ENCODE data around the gene SYNE2. TPM values are rescaled to one million over a fixed set of nuclear protein-coding genes. Genes with fewer than 3 reads are reported as not detected.
A peak's percentile ranks its signal among the peaks of the same experiment; 100 is the strongest.

Gene SYNE2
- total RNA-seq, 4 donors from 2014 or later = 314 to 379 (median 342) TPM

DNA sequence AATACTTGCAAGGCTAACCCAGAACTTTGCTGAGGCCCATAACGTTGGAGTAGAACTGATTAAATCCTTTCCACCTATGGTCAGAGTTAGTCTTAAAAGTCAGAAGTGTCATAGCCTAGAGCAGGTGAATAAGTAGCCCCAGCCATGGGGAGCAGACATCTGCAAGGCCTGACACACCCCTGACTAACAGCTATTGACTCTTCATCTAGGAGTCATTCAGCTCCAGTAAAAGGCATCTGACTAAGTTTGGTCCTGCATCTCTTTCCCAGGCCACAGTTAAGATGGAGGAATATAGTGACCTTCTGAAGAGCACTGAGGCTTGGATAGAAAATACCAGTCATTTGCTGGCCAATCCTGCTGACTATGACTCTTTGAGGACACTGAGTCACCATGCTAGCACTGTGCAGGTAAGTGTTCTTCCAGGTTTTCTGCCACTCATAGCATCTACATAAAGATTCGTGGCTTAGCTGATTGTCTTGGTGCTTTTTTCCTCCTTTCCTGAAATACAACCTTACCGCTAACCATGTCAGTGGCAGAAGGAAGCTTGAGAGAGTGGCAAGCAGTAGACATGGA, 228.5 kb downstream of the SYNE2 start:
- DNase-seq = no peak
- H3K9me3 ChIP-seq = no peaks in the 10 kb centered on the region
- H3K27me3 ChIP-seq = no peaks in the 10 kb centered on the region
- WGBS, 2 donors = 97 to 98% methylated on average over 3 of the region's 3 CpGs
- peaks cover 6 to 26% of the 10 kb centered on the region in 2 donors for H3K36me3 ChIP-seq
- TF ChIP-seq, protein P1, sequence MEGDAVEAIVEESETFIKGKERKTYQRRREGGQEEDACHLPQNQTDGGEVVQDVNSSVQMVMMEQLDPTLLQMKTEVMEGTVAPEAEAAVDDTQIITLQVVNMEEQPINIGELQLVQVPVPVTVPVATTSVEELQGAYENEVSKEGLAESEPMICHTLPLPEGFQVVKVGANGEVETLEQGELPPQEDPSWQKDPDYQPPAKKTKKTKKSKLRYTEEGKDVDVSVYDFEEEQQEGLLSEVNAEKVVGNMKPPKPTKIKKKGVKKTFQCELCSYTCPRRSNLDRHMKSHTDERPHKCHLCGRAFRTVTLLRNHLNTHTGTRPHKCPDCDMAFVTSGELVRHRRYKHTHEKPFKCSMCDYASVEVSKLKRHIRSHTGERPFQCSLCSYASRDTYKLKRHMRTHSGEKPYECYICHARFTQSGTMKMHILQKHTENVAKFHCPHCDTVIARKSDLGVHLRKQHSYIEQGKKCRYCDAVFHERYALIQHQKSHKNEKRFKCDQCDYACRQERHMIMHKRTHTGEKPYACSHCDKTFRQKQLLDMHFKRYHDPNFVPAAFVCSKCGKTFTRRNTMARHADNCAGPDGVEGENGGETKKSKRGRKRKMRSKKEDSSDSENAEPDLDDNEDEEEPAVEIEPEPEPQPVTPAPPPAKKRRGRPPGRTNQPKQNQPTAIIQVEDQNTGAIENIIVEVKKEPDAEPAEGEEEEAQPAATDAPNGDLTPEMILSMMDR (IDR thresholded peaks at IDR 0.05) = no peak
- no peak for TF ChIP-seq POLR2A (IDR thresholded peaks at IDR 0.05)
- H3K4me1 ChIP-seq = peaks cover 0 to 3% of the 10 kb centered on the region in 2 donors
- H3K27ac ChIP-seq = peak overlapping the region in 2 of 3 donors; percentile 25 to 26
- H3K4me3 ChIP-seq (replicated peaks in 1 of 3) = no peak overlapping the region
- intact Hi-C loops (cut with DNase I) = no loop called here

DNA sequence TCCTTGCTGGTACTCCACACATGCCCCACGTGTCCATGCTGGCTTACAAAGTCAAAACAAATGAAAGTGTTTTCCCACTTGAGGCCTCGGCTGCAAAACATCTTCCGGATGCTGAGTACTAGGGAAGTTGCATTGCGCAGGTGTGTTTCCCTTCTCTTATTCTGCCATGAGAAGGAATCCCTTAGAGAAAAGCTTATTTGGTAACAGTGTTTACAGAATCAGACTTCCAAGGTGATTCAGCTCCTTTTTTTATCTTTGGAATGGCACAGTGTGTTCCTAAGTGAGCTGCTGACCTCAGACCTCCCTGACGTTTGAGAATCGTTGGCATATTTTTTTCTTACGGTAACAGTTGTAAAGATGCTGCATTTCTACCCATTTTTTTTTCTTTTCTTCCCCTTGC, 230.0 kb downstream of the SYNE2 start:
- TF ChIP-seq, protein P1 (IDR thresholded peaks at IDR 0.05) = no peak
- no peak for TF ChIP-seq POLR2A (IDR thresholded peaks at IDR 0.05)
- DNase-seq = peak in 1 of 2 donors; percentile 19
- peaks cover 8 to 29% of the 10 kb centered on the region in 2 donors for H3K36me3 ChIP-seq
- intact Hi-C loops (cut with DNase I) = no loop called here
- no peaks in the 10 kb centered on the region for H3K27me3 ChIP-seq
- WGBS, 2 donors = 72 to 77% methylated on average over 7 of the region's 7 CpGs
- H3K4me3 ChIP-seq (replicated peaks in 1 of 3) = no peak overlapping the region
- H3K4me1 ChIP-seq = peaks cover 0 to 3% of the 10 kb centered on the region in 2 donors
- no peaks in the 10 kb centered on the region for H3K9me3 ChIP-seq
- peak overlapping the region; percentile 43 to 68 (median 63) for H3K27ac ChIP-seq

DNA sequence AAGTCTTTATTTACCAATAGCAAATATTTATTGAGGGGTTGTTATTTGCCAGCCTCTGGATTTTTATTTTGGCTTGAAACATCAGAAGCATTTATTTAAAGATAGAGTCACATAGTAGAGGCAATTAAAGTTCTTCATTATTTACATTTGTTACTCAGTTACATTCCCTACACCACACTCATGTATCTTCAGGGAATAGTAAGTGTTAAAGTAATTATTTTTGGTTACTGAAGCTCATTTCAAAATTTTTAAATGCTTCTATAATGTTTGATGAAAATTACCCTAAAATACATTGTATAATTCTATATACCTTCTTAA, 235.8 kb downstream of the SYNE2 start:
- H3K36me3 ChIP-seq = peaks cover 10 to 15% of the 10 kb centered on the region in 2 donors
- peaks cover 33 to 39% of the 10 kb centered on the region in 2 donors for H3K4me1 ChIP-seq
- H3K4me3 ChIP-seq (replicated peaks in 1 of 3) = no peak overlapping the region
- intact Hi-C loops (cut with DNase I) = no loop called here
- no peak for DNase-seq
- H3K9me3 ChIP-seq = no peaks in the 10 kb centered on the region
- peak overlapping the region in 1 of 3 donors; percentile 7 for H3K27ac ChIP-seq
- H3K27me3 ChIP-seq = no peaks in the 10 kb centered on the region
- no peak for TF ChIP-seq POLR2A (IDR thresholded peaks at IDR 0.05)
- TF ChIP-seq, protein P1 (IDR thresholded peaks at IDR 0.05) = no peak

DNA sequence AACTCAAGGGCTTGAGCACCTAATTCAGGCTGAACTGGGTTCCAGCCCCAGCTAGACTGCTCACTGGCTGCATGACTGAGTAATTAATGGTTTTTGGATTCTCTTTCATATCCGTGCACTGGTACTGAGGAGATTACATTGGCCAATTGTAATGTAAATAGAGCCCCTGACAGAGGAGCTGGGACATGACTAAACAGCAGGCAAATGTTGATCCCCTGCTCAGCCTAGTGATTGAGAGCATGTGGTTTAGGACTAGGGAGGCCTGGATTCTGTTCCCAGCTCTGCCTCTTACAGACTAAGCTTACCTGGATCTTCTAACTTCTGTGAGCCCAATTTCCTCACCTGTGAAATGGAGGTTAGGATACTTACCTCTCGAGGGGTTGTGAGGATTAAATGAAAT, 237.1 kb downstream of the SYNE2 start:
- H3K36me3 ChIP-seq = peaks cover 10% of the 10 kb centered on the region in 2 donors
- intact Hi-C loops (cut with DNase I) = no loop called here
- peak in 1 of 2 donors; percentile 31 for TF ChIP-seq POLR2A (IDR thresholded peaks at IDR 0.05)
- TF ChIP-seq, protein P1 (IDR thresholded peaks at IDR 0.05) = no peak
- WGBS, 2 donors = 66 to 71% methylated on average over 2 of the region's 2 CpGs
- H3K4me3 ChIP-seq (replicated peaks in 1 of 3) = no peak overlapping the region
- no peak for DNase-seq
- H3K27ac ChIP-seq = peak overlapping the region; percentile 35 to 79 (median 77)
- H3K4me1 ChIP-seq = peaks cover 38 to 46% of the 10 kb centered on the region in 2 donors
- H3K27me3 ChIP-seq = no peaks in the 10 kb centered on the region
- no peaks in the 10 kb centered on the region for H3K9me3 ChIP-seq

DNA sequence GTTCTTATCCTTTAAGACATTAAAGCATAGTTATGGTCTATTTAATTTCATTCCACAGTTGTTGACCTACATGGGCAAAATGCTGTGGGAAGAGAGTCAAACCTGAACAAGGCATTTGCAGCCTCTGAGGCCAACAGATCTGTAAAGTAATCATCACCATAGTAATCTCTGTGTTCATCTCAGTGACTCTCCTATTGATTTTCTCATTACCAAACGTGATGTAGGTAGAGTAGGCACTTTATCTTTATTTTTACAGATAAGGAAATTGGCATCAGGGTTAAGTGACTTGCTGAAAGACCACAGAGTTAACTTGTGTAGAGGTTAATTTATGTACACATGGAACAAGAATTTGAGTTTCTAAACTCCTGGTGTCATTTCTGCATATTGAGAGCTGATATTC, 238.4 kb downstream of the SYNE2 start:
- intact Hi-C loops (cut with DNase I) = no loop called here
- no peaks in the 10 kb centered on the region for H3K27me3 ChIP-seq
- H3K36me3 ChIP-seq = peaks cover 8 to 10% of the 10 kb centered on the region in 2 donors
- no peak overlapping the region for H3K4me3 ChIP-seq (replicated peaks in 1 of 3)
- no peak for TF ChIP-seq POLR2A (IDR thresholded peaks at IDR 0.05)
- TF ChIP-seq, protein P1 (IDR thresholded peaks at IDR 0.05) = no peak
- peak overlapping the region; percentile 35 to 79 (median 77) for H3K27ac ChIP-seq
- no peaks in the 10 kb centered on the region for H3K9me3 ChIP-seq
- DNase-seq = no peak
- WGBS, 2 donors = 41 to 63% methylated on average over 1 of the region's 1 CpG
- H3K4me1 ChIP-seq = peaks cover 39 to 46% of the 10 kb centered on the region in 2 donors
